HG02970 (cell line): ENCODE results near the gene GLYATL3.

Experiments
- ATAC-seq: cut with Tn5 transposase; IDR thresholded peaks from one replicate; pipeline ENCODE4 v1.9.1; 2021; ENCODE audit warnings: mild to moderate bottlenecking, moderate library complexity, moderate number of reproducible peaks; ENCODE audit not compliant: unreplicated experiment, low FRiP score

The GLYATL3 gene

DNA sequence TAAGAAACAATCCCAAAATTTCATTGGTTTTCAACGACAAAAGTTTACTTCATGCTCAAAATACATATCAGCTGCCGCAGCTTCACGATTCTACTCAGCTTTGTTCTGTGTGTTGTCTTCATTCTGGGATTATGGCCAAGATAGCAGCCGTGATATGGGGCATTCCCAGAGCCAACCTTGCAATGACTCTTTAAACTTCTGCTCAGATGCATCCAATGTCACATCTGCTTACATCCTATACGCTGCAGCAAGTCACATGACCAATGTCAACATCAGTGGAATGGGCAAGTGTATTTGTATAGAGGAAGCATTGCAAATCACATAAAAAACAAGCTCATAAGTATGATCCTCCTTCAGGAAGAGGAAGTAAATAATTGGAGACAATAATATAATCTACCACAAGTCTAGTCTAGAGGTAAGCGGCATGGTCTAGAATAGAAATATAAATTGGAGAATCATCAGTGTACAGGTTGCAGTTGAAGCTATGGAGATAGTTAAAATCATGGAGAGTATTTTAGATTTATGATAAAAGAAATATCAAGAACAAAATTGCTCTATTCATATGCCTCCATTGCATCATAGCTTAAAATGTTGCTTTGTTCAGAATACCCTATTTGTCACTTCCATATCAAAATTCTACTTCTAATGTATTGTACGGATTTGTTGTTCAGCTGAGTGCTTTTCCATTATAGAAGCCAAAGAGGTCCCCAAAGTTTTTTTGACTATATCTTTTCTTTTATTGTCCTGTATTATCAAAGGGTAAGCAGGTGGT is 43.5 kb downstream of the GLYATL3 start:
- no peak for ATAC-seq

DNA sequence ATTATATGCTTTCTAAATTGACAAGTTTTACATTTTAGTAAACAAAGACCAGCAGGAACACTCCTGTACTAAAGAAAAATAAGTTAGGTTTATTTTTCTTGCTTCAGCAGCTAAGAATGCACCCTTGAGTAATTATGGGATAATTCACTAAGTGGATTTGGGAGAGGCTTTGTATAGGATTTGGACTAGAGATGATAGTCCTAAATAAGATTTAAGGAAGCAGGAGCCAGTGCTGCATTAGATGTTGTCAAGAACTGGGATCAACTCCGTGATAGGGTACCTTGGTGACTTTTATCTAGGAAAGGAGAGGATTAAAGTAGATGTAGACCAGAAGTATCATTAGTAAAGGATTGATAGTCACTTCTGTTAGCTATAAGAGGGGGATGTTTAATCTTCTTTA is 46.6 kb downstream of the GLYATL3 start:
- no peak for ATAC-seq

DNA sequence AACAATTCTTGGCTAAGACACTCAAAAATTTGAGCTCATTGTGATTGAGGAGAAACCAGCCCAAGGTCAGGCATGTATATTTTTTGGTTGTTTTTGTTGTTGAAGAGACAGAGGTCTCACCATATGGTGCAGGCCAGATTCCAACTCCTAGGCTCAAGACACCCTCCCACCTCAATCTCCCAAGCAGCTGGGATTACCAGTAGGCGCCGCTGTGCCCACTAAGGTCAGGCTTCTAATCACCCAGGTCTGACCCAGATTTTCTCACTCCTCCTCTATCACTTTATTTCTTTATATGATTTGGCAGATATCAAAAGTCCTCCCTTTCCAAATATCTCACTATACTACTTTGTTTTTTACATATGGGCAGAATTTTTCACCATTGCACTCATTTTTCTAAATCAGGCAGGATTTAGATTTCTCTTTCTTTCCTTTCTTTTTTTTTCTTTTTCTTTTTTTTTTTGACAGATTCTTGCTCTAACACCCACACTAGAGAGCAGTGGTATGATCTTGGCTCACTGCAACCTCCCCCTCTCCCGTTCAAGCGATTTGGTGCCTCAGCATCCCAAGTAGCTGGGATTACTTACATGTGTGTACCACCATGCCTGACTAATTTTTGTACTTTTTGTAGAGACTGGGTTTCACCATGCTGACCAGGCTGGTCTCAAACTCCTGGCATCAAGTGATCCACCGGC is 49.0 kb downstream of the GLYATL3 start:
- no peak for ATAC-seq

DNA sequence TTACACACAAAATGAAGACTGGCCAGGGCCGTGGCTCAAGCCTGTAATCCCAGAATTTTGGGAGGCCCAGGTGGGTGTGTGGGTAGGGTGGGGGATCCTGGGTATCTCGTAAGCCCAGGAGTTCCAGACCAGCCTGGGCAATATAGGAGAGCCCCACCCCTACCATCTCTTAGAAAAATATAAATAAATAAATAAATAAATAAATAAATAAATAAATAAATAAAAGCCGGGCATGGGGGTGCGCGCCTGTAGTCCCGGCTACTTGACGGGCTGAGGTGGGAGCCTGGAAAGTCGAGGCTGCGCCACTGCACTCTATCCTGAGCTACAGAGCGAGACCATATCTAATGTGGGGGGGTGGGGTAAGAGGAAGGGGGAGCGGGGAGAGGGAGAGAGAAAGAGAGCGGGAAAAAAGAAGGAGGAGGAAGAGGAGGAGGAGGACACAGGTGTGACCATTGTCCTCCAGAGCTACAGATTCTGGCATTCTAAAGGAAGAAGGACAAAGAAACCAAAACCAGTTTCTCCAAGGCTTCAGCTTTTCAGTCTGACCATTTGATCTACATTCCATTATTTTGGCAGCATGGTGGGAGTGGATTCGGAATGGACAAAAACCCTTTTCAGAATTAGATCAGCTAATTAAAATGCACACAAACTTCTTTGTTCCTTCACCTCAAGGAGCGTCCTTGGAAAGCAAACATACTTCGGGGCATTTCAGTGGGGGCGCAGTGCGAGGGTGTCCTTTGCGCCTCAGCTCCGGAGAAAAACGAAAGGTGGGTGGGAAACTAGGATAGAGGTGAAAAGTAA is 50.2 kb downstream of the GLYATL3 start:
- ATAC-seq, result no peak

DNA sequence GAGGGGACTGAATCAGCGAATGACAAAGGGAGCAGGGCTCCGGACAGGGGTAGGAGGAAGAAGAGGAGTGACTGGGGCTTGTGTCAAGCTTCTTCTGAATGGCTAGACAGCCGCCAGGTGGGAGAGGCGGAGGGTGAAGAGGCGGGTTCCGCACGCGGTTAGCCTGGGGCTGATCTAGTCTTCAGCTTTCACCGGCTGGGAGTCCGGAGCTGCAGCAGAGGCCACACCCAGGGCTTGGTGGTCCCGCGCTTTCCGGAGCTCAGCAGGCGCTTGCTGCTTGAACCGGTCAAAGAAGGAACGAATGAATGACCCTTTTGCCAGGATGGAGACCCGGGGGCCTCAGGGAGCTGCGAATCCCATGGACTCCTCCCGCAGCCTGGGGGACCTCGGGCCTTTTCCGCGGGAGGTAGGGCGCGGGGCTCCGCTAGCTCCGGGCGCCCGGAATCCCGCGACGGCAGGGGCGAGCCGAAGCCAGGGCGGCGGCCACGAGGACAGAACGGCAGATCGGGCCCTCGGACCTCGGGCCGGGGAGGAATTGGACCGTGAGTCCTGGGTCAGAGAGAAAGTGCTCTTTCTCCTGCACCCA is 50.9 kb downstream of the GLYATL3 start, which contains the start of gene C6orf141:
C6orf141 (plus strand) TSS at position 177 of the 586 bp plus-strand sequence; CDS start at position 302, 125 bp downstream.
- peak; percentile 73 for ATAC-seq

DNA sequence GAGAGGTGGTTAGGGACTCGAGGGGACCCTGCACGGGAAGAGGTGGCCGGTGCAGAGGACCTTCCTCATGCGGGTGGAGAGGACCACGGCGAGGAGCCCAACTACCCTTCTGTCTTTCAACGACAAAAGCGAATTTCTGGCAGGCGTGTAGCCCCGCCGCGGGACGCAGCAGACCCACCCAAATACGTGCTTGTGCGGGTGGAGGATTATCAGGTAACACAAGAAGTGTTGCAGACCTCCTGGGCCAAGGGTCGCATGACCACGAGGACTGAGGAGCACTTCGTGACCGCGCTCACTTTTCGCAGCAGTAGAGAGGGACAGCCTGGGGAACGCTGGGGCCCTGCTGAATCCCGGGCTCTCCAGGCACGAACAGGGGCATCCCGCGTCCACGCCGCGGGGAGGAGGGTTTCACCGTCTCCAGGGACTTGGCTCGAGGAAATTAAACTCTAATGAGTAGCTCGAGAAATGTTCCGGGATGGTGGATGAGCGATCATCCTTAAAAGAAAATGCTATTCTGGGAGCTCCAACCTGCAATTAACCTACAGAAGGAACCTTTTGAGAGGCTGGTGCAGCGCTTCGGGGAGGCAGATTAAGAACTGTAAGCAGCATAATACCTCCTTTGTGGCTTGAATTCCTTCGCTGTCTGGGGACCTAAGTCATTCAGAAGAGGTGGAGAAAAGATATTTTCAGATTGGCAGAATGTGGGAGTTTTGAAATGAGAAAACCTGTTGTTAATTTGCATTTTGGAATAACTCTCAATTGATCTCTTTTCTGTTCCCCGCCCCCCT is 51.5 kb downstream of the GLYATL3 start:
- ATAC-seq, result peak; percentile 35

DNA sequence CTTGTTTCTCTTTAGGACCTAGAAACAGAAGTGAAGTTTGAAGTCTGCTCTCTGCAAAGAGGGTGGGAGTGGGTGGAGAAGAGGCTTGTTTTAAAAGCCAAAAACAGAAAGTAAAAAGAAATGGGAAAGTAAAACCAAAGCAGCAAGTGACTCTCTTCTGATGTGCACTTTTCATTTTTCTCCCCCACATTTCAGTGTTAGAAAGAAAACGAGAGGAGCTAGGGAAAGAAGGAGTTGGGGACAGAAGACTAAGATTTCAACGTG is 52.1 kb downstream of the GLYATL3 start:
- peak; percentile 44 for ATAC-seq

DNA sequence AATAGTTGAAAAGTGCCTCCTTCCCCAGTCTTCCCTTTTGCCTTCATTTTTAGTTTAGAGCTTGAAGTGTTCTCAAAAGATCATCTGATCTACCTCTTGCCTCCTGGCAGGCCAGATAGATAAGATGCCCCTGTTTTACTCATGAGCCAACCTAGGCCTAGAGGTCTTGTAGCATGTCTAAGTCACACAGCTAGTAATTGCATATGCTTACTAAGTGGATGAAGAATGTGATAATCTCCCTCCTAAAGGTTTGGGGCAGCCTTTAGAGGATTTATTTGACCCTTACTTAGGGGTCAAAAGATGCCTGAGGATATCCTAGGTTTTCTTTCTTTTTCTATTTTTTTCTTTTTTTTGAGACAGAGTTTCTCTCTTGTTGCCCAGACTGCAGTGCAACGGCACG is 52.9 kb downstream of the GLYATL3 start:
- ATAC-seq, result no peak

DNA sequence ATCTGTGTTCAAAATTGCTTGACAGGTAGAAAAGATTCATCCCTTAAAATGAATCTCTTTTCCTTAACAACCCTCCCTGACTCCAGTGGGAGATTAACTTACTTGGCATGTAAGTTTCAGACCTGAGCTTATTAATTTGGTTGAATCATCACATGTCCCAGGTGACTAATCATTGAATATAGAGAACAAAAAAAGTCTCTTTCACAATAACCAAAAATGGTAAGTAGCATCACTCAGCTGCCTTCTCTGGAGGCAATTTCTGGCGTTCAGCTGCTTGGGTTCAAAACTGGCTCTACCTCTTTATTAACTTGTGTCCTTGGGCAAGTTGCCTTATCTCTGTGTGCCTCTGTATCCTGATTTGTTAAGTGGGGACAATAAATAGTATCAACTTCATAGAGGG is 53.7 kb downstream of the GLYATL3 start:
- no peak for ATAC-seq

DNA sequence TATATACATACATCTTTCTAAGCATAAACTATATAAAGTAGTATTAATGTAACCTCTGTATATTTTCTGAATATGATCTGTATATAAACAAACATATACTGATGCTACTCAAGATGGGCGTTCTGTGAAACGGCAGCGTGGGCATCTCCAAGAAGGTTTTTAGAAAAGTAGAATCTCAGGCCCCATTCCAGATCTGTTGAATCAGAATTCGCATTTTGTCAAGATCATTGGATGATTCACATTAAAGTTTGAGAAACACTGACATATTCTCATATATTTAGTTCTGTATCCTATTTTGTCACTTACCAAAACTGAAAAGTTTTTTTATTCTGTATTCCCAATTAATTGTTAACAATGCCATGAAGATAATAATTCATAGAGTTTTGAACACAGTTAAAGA is 56.2 kb downstream of the GLYATL3 start:
- ATAC-seq, result no peak

DNA sequence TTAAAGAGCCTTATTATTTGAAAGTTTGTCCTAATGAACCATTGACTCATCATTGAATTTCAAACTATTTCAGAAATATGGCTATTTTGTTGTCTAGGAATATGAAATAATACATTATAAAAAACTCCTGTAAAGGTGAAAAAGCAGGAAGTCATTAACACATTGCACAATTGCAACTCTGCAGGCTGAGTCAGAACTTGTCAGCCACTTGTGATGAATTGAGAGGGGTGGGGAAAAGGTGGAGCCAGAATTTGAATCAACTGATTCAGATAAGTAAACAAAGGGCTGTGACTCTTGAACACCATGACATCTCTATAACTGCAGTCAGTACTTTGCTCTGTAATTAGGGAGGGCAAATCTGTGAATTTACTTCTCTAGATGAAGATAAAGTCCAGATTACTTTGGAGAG is 56.7 kb downstream of the GLYATL3 start:
- ATAC-seq, result no peak

DNA sequence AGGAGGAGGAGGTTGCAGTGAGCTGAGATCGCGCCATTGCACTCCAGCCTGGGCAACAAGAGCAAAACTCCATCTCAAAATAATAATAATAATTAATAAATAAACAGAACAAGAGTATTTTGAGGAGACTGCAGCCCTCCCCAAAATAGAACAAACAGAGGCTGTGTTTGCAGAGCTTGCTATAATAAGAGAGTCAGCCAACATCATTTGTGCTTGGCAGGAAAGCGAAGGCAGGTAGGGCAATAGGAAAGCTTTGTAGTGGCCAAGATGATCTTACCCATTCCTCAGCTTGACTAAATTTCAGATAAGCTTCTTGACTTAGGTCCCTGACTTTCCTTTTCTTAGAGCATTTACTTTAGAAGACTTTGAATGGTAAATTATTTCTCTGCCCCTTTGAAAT is 57.5 kb downstream of the GLYATL3 start:
- ATAC-seq, result no peak

DNA sequence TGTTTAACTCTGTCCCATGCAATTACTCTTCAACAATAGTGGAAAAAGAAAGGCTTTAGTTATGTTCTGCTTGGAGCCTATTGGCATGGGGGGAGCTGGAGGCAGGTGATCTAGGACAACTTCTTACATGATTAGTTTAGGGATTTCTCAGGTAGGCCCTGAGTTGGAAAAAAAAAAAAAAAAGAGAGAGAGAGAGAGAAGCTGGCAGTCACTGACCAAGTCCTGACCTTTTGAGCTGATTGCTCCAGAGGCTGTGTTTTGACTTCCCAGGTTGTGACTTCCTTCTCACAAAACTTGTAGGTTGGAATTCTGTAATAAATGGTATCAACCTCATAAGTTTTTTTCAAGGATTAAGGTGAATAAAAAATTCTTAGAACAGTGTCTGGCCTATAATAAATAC is 58.5 kb downstream of the GLYATL3 start:
- ATAC-seq, result no peak

DNA sequence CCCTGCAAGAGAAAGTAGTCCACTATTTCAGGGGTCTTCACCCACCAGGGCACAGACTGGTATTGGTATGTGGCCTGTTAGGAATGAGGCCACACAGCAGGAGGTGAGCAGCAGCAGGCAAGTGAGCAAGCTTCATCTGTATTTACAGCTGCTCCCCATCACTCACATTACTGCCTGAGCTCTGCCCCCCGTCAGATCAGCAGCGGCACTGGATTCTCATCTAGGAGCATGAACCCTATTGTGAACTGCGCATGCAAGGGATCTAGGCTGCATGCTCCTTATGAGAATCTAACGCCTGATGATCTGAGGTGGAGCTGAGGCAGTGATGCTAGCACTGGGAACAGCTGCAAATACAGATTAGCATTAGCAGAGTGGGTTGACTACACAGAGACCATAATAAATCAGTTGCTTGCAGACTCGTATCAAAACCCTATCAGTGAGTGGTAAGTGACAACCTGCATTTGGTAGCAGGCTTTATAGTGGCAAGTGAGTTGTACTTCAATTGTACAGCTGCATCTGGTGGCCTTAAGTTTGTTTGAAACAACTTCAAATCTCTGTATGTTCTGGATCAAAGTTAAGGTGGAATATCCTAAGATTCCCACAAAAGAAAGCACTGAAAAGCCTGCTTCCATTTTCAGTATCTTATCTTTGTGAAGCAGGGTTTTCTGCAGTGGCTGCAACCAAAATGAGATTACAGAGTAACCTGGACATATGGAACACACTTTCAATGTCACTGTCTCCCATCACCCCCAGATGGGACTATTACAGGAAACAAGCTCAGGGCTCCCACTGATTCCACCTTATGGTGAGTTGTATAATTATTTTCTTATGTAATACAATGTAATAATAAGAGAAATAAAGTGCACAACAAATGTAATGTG is 63.5 kb downstream of the GLYATL3 start:
- ATAC-seq, result no peak

DNA sequence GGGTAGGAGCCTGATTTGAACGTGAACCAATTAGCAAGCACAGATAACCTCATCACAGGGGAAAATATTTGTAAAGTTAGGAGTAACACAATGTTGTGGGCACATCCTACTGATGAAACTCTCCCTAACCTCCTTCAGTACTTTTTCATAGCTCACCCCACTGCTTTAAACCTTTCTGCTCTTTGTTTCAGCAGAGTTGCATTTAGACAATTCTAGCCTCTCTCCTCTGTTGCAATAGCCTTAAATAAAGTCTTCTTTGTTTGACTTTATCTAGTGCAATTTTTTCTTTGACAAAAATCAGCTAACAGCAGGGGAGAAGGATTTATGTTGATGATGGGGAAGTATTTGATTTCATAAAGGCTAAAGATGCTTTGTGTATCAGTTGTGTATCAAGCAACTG is 64.8 kb downstream of the GLYATL3 start:
- no peak for ATAC-seq

DNA sequence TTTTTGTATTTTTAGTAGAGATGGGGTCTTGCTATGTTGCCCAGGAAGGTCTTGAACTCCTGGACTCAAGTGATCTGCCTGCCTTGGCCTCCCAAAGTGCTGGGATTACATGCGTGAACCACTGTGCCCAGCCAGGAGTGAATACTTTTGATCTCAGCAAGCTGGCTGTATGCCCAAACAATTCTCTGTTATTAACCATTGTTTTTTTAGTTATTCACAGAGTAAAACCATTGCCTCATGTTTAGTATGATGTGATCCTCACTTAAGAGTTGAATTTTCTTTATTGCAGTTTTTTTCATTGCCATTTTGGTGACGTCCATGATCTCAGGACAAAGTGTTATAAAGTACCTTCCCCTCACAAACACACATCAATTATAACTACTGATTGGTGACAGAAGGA is 65.5 kb downstream of the GLYATL3 start:
- no peak for ATAC-seq

DNA sequence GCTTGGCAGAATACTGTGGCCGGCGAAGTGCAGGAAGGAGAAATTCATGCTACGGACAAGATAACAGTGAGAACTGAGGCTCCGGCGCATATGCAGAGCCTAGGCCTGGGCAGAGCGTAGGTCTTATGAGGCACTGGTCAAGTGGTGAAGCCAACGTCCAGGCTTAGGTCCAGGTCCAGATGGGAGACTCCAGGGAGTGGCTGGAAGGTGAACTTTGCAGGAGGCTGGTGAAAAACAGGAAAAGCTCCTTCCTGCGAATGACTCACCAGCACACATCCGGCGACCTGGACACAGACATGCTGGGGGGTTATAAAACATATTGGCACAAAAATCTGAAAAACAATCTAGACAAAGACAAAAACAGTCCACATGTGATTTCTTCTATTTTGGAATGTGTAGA is 66.1 kb downstream of the GLYATL3 start:
- no peak for ATAC-seq

DNA sequence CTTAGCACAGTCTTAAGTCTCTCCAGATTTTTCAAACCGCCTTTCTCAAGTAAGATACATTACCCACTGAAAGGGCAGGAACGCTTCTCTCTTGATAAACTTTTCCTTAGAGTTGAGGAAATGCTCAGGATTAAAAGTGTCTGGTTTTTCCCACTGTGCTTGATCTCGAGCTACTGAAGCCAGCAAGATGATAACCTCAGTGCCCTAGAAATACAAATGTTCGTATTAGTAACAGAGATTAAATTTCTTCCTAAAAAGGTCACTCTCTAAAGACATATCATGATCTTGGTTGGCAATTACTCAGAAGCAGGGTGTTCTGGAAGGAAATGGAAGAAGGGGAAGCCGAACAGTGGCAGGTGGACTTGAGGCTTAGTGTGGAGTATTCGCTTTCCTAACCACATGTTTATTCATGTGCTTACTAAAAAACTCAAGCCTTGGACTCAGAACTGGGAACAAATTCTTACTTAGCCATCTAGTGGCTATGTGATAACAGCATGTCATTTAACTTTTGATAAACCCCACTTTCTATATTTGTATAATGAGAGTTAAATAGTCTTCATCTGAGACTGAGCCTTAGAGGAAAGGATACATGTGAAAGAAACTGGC is 70.9 kb downstream of the GLYATL3 start:
- ATAC-seq, result no peak

DNA sequence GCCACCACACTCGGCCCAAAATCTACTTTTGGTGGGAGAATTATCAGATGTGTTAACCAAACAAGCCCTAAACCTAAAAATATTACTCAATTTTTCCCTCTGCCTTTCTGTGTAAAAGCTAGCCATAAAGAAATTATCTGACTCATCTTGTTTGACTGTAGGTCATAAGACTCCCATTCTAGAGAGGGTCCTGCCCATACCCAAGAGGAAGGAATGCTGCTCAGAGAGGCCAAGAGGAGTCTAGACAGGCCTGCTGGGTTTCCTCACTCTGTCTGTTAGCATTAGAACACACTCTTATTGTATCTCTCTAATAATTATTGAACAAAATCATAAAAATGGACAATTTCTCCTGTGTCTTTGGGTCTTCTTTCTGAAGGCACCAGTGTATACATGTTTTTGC is 76.9 kb downstream of the GLYATL3 start:
- ATAC-seq, result no peak
